Omental fat pad (tissue), 4 donors: ENCODE measurements around the gene LIN9. TPM values are rescaled to one million over a fixed set of nuclear protein-coding genes. Genes with fewer than 3 reads are reported as not detected.

Experiments used
- ATAC-seq: fragments of 150-250 bp; one replicate; pipeline ENCODE4 v1.9.1; 2016; ENCODE audit warnings: mild to moderate bottlenecking, moderate library complexity; ENCODE audit not compliant: low FRiP score
- DNase-seq: peaks from one replicate; pipeline ENCODE4 v3.0.0-alpha.2; 2019; ENCODE audit warnings: low spot score
- CTCF ChIP-seq, 3 donors: fragments of 450-650 bp; IDR thresholded peaks; one replicate each; pipeline ENCODE4 v1.5.1; 2016 to 2017; ENCODE audit warnings: antibody characterized with exemption in 3 of 3, mild to moderate bottlenecking in 3 of 3, moderate library complexity in 2 of 3
- total RNA-seq, 4 donors: library from RNA; depleted of rRNA; stranded (reverse); fragments of >200 nt; gene quantifications; one replicate each; pipeline ENCODE4 v1.1.0, GENCODE V29; 2016

LIN9 gene
- total RNA-seq, 4 donors from 2014 or later = 1.6 to 6.0 (median 2.3) TPM

- ATAC-seq = no peak
These were observed 26.7 kb upstream of the LIN9 start for GRCh38 chr1:226335661-226336060.

GRCh38 chr1:226332947-226333346 is 24.0 kb upstream of the LIN9 start:
- DNase-seq (no peak), ATAC-seq (no peak)
- TF ChIP-seq CTCF (IDR thresholded peaks at IDR 0.05) = no peak

More at GRCh38 chr1:226335661-226336060, 26.7 kb upstream of the LIN9 start:
- DNase-seq = no peak
- no peak for TF ChIP-seq CTCF (IDR thresholded peaks at IDR 0.05)

- no peak for DNase-seq
- TF ChIP-seq CTCF (IDR thresholded peaks at IDR 0.05) = no peak
- no peak for ATAC-seq
These were observed 20.3 kb upstream of the LIN9 start for GRCh38 chr1:226329237-226329636.

GRCh38 chr1:226327761-226328162 is 18.8 kb upstream of the LIN9 start:
- no peak for DNase-seq
- ATAC-seq = no peak
- no peak for TF ChIP-seq CTCF (IDR thresholded peaks at IDR 0.05)

GRCh38 chr1:226325178-226325577 is 16.2 kb upstream of the LIN9 start:
- no peak for TF ChIP-seq CTCF (IDR thresholded peaks at IDR 0.05)
- DNase-seq (no peak), ATAC-seq (no peak)

GRCh38 chr1:226324479-226324878 is 15.5 kb upstream of the LIN9 start:
- DNase-seq (no peak), ATAC-seq (no peak)
- no peak for TF ChIP-seq CTCF (IDR thresholded peaks at IDR 0.05)

- TF ChIP-seq CTCF (IDR thresholded peaks at IDR 0.05) = no peak
- DNase-seq (no peak), ATAC-seq (no peak)
These were observed 14.0 kb upstream of the LIN9 start for GRCh38 chr1:226322986-226323385.
